Measurements from ENCODE around the gene NLRP1. TPM values are rescaled to one million over a fixed set of nuclear protein-coding genes. Genes with fewer than 3 reads are reported as not detected.

NLRP1 gene
- total RNA-seq, 4 donors from 2014 or later, result 3.6 to 7.7 (median 6.9) TPM

GRCh38 chr17:5561736-5562571, 22.4 kb downstream of the NLRP1 start:
- intact Hi-C loops (cut with DNase I; ENCODE audit: low total_unique reads), result no loop called here
- H3K27me3 ChIP-seq, result no peaks in the 10 kb centered on the region
- in situ Hi-C loops (cut with MboI; ENCODE audit: low sequenced_read_pairs in 4 of 4), result no loop called here
- no peaks in the 10 kb centered on the region for H3K36me3 ChIP-seq
- DNase-seq, result no peak
- TF ChIP-seq POLR2A (IDR thresholded peaks at IDR 0.05), result no peak
- no peaks in the 10 kb centered on the region for H3K9me3 ChIP-seq
- ATAC-seq, result no peak
- H3K4me1 ChIP-seq, result no peaks in the 10 kb centered on the region
- no peak overlapping the region for H3K4me3 ChIP-seq
- H3K27ac ChIP-seq, result no peak overlapping the region

- ATAC-seq (no peak), DNase-seq (no peak)
- Histone ChIP-seq H3K27ac (no peak overlapping the region), H3K4me3 (no peak overlapping the region), H3K4me1 (no peaks in the 10 kb centered on the region), H3K9me3 (no peaks in the 10 kb centered on the region), H3K36me3 (no peaks in the 10 kb centered on the region), H3K27me3 (no peaks in the 10 kb centered on the region)
- no peak for TF ChIP-seq POLR2A (IDR thresholded peaks at IDR 0.05)
- TF ChIP-seq CTCF (IDR thresholded peaks at IDR 0.05 in 4 of 5, conservative IDR thresholded peaks at IDR 0.05 in 1 of 5), result no peak
- intact Hi-C loops (cut with DNase I; ENCODE audit: low total_unique reads) (no loop called here), in situ Hi-C loops (cut with MboI; ENCODE audit: low sequenced_read_pairs in 4 of 4) (no loop called here)
Observed at GRCh38 chr17:5560361-5560988, 23.8 kb downstream of the NLRP1 start.

- no peak overlapping the region for H3K4me3 ChIP-seq
- intact Hi-C loops (cut with DNase I; ENCODE audit: low total_unique reads), result no loop called here
- no peak overlapping the region for H3K27ac ChIP-seq
- no peaks in the 10 kb centered on the region for H3K4me1 ChIP-seq
- in situ Hi-C loops (cut with MboI; ENCODE audit: low sequenced_read_pairs in 4 of 4), result no loop called here
- TF ChIP-seq CTCF (IDR thresholded peaks at IDR 0.05 in 4 of 5, conservative IDR thresholded peaks at IDR 0.05 in 1 of 5), result no peak
- TF ChIP-seq POLR2A (IDR thresholded peaks at IDR 0.05), result no peak
- no peaks in the 10 kb centered on the region for H3K9me3 ChIP-seq
- H3K27me3 ChIP-seq, result no peaks in the 10 kb centered on the region
- H3K36me3 ChIP-seq, result no peaks in the 10 kb centered on the region
- ATAC-seq, result no peak
- no peak for DNase-seq
Observed at GRCh38 chr17:5558815-5559785, 25.2 kb downstream of the NLRP1 start.

- intact Hi-C loops (cut with DNase I; ENCODE audit: low total_unique reads), result no loop called here
Observed at GRCh38 chr17:5557990-5558389, 26.3 kb downstream of the NLRP1 start.

More at GRCh38 chr17:5557990-5558389, 26.3 kb downstream of the NLRP1 start:
- H3K36me3 ChIP-seq, result no peaks in the 10 kb centered on the region
- H3K27me3 ChIP-seq, result no peaks in the 10 kb centered on the region
- ATAC-seq, result no peak
- no peak for DNase-seq
- no peaks in the 10 kb centered on the region for H3K4me1 ChIP-seq
- in situ Hi-C loops (cut with MboI; ENCODE audit: low sequenced_read_pairs in 4 of 4), result no loop called here
- H3K27ac ChIP-seq, result no peak overlapping the region
- no peaks in the 10 kb centered on the region for H3K9me3 ChIP-seq
- TF ChIP-seq CTCF (IDR thresholded peaks at IDR 0.05 in 4 of 5, conservative IDR thresholded peaks at IDR 0.05 in 1 of 5) (no peak), POLR2A (IDR thresholded peaks at IDR 0.05) (no peak)
- H3K4me3 ChIP-seq, result no peak overlapping the region
